IPS-20b (cell line): Measurements from ENCODE around the gene CORO6.
A peak's percentile ranks its signal among the peaks of the same experiment; 100 is the strongest.

Experiments
- H3K27ac ChIP-seq: one replicate; pipeline ENCODE4 v1.5.1; 2013; ENCODE audit warnings: low read length
- H3K27me3 ChIP-seq: 2 replicates; pipeline ENCODE4 v1.6.1; 2013; ENCODE audit warnings: mild to moderate bottlenecking, low read length, inconsistent platforms; ENCODE audit not compliant: insufficient read depth
- H3K36me3 ChIP-seq: 2 replicates; pipeline ENCODE4 v1.6.1; 2013; ENCODE audit warnings: low read depth, mild to moderate bottlenecking, inconsistent platforms, low read length, moderate library complexity; ENCODE audit not compliant: insufficient read depth
- H3K4me1 ChIP-seq: 2 replicates; pipeline ENCODE4 v1.6.1; 2013; ENCODE audit warnings: mild to moderate bottlenecking, control low read depth, inconsistent platforms, low read length, moderate library complexity; ENCODE audit not compliant: insufficient read depth
- H3K4me3 ChIP-seq: 2 replicates; pipeline ENCODE4 v1.5.1; 2013; ENCODE audit warnings: mild to moderate bottlenecking, low read length, inconsistent platforms
- H3K9ac ChIP-seq: 2 replicates; pipeline ENCODE4 v1.6.1; 2013; ENCODE audit warnings: low read depth, mild to moderate bottlenecking, inconsistent platforms, low read length, moderate library complexity
- H3K9me3 ChIP-seq: 2 replicates; pipeline ENCODE4 v1.6.1; 2013; ENCODE audit warnings: mild to moderate bottlenecking, low read depth, low read length, inconsistent platforms; ENCODE audit not compliant: insufficient read depth

The CORO6 gene

DNA sequence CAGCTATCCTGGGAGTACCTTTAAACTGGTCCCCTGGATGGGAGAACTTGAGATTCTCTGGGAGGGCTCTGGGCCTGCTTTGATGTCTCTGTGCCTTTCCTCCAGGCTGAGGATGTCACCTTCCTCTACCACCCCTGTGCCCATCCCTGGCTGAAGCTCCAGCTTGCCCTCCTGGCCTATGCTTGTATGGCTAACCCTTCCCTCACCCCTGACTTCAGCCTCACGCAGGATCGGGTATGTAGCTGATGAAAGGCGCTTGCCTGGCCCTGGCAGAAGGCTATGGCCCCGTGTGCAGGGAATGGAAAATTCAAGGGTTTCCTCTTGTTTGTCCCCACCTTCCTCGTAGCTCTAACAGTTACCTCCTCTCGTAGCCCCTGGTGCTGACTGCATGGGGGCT is 51.2 kb downstream of the CORO6 start:
- Histone ChIP-seq H3K27me3 (peaks cover 51% of the 10 kb centered on the region), H3K27ac (no peak overlapping the region), H3K36me3 (peaks cover 22% of the 10 kb centered on the region), H3K4me1 (0 out of 2 replicates have a peak, but pooled peaks cover 7% of the 10 kb centered on the region), H3K9ac (no peak overlapping the region), H3K9me3 (no peaks in the 10 kb centered on the region), H3K4me3 (no peak overlapping the region)

DNA sequence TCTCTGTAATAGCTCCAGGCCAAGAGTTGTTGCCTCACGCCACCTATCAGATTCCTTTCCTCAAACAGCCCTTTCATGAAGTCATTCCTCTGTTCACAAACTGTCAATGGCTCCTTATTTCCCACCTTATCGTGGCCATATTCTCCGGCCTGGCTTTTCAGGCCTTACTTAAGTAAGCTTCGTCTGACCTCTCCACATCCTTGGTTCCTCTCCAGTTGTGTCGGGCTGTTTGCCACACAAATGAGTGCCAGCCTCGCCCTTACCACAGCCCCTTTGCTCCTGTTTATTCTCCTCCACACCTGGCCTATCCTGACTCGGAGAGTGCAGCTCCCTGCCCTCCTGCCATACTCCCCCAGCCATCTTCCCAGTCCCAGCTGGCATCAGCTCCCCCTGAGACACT is 52.2 kb downstream of the CORO6 start:
- Histone ChIP-seq H3K4me1 (peaks cover 10% of the 10 kb centered on the region; the same call in 1 of the 2 replicates), H3K9me3 (no peaks in the 10 kb centered on the region), H3K4me3 (no peak overlapping the region), H3K9ac (no peak overlapping the region), H3K36me3 (peaks cover 13% of the 10 kb centered on the region), H3K27me3 (peaks cover 61% of the 10 kb centered on the region), H3K27ac (no peak overlapping the region)

DNA sequence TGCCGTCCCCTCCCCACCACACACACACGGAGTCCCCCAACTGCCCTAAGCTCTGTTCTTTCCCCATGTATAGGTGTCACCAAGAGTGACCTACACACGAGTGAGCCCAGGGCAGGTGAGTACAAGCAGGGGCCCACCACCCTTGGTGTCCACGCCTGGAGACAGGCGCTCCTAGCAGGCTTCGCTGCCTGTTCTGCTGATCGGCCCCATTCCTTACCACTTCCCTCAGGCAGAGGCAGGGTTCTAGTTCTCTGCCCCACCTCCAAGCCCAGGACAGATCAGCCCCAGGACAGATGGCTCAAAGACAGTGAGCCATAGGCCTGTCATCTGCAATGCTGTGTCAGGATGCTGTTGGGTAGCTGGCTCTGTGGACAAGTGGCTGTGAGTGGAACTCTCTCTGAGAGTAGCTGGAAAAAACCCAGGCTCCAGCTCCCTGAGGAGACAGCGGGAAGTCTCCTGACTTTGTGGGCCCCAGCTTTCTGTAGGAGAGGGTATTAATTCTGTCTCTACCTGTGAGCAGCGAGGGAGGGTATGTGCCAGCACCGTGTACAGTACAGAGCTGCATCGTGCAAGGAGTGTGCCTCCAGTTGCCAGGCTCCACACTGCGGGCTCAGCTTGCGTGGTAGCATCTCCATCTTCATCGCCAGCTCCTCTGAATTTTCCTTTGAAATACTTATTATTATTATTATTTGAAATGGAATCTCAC is 53.3 kb downstream of the CORO6 start:
- Histone ChIP-seq H3K27me3 (peaks cover 72% of the 10 kb centered on the region), H3K4me1 (peaks cover 13% of the 10 kb centered on the region; the same call in 1 of the 2 replicates), H3K9ac (peak overlapping the region; percentile 79; the same call in 1 of the 2 replicates), H3K27ac (no peak overlapping the region), H3K4me3 (peak overlapping the region; percentile 87), H3K36me3 (peaks cover 3% of the 10 kb centered on the region), H3K9me3 (no peaks in the 10 kb centered on the region)

DNA sequence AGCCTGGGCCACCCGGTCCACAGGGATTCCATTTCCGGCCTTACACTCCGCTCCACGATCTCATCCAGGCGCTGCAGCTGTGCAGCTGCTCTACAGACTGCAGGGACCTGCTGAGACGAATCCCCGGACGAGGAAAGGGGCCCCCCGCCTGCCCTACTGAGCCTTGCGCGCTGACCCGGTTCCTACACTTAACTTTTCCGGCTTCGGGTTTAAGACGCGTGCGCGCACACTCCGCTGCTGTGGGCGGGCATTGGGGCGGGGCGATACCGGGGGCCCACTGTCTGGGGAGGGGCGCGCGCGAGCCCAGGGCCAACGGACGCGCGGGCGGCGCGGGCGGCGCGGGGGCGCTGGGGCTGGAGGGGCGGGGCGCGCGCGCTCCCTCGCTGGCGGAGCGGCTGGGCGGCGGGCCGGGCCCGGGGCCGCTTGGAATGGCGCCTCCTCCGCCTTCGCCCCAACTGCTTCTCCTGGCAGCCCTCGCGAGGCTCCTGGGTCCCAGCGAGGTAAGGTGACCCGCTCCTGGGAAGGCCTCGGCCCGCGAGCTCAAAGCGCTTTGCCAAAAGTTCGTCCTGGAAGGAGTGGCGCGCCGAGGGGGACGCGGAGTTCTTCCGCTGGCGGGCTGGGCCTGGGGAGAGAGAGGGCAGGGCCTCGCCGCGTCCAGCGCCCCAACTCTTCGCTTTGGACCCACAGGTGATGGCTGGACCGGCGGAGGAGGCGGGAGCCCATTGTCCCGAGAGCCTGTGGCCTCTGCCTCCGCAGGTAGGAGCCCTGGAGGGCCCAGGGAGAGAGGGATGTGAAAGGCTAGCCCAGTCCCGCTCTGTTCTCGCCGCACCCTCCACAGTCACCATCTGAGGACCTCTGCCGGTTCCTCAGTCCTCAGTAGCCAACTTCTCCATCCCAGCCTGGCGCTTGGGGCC is 54.1 kb downstream of the CORO6 start, which contains the start of gene TP53I13:
TSS of gene TP53I13 (plus strand) at position 371 of the 914 bp plus-strand sequence. CDS start at position 429, 58 bp downstream.
- peak within 1 kb of the TSS; percentile 79 for H3K9ac ChIP-seq
- H3K9me3 ChIP-seq = no peaks in the 10 kb centered on the region
- peaks cover 78% of the 10 kb centered on the region for H3K27me3 ChIP-seq
- H3K4me3 ChIP-seq = peak within 1 kb of the TSS; percentile 87
- no peak within 1 kb of the TSS for H3K27ac ChIP-seq
- peaks cover 13% of the 10 kb centered on the region; the same call in 1 of the 2 replicates for H3K4me1 ChIP-seq
- H3K36me3 ChIP-seq = no peaks in the 10 kb centered on the region

DNA sequence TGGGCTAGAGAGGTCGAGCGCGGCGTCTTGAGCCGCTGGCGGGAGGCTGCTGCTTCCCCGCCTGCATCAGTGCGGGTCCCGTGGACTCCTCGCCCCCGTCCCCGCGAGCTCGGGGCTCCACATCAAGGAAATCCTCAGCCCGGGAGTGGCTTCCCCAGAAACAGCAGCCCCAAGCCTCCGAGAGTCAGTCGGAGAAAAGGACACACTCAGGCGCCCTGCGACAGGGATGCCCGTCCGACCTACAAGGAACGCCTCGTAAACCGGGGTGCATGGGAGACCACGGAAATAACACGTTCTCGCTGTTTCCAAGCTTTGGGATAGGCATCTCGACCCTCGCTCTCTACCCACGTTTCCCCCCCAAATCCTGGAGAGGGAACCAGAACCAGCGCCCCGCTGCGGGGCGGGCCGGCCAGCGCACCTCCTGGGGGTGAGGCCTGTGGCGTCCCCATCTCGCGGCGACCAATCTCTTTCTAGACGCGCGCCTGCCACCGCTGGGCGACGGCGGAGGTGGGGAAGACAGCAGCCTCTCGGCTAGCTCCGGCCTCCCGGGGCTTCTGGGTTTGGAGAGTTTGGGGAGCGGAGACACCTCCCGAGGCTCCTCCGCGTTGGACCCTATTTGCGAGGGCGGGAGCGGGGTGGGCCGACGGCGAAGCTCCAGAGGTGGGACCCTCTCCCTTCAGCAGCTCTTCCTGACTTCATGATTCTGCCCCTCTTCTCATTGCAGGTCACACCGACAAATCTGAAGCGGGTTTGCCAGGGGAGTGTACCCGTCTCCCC is 55.0 kb downstream of the CORO6 start:
- H3K36me3 ChIP-seq = no peaks in the 10 kb centered on the region
- no peak overlapping the region for H3K27ac ChIP-seq
- H3K4me1 ChIP-seq = peaks cover 13% of the 10 kb centered on the region; the same call in 1 of the 2 replicates
- peaks cover 78% of the 10 kb centered on the region for H3K27me3 ChIP-seq
- H3K9me3 ChIP-seq = no peaks in the 10 kb centered on the region
- H3K4me3 ChIP-seq = peak overlapping the region; percentile 86
- H3K9ac ChIP-seq = peak overlapping the region; percentile 67; the same call in 1 of the 2 replicates

DNA sequence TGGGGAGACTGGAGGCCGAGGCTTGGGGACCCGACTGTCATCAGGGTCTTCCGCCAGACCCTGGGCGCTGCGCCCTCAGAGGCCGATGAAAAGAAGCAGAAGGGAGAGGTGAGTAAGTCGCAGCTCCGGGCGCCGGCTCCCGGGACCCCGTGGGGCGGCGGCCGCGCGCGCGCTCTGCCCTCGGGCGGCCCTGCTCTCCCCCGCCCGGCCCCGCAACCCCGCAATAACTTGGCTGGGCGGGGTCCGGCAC is 55.5 kb downstream of the CORO6 start:
- Histone ChIP-seq H3K36me3 (no peaks in the 10 kb centered on the region), H3K9me3 (no peaks in the 10 kb centered on the region), H3K27ac (no peak overlapping the region), H3K9ac (no peak overlapping the region), H3K27me3 (peaks cover 77% of the 10 kb centered on the region), H3K4me3 (peak overlapping the region; percentile 86; the same call in 1 of the 2 replicates), H3K4me1 (peaks cover 13% of the 10 kb centered on the region; the same call in 1 of the 2 replicates)

DNA sequence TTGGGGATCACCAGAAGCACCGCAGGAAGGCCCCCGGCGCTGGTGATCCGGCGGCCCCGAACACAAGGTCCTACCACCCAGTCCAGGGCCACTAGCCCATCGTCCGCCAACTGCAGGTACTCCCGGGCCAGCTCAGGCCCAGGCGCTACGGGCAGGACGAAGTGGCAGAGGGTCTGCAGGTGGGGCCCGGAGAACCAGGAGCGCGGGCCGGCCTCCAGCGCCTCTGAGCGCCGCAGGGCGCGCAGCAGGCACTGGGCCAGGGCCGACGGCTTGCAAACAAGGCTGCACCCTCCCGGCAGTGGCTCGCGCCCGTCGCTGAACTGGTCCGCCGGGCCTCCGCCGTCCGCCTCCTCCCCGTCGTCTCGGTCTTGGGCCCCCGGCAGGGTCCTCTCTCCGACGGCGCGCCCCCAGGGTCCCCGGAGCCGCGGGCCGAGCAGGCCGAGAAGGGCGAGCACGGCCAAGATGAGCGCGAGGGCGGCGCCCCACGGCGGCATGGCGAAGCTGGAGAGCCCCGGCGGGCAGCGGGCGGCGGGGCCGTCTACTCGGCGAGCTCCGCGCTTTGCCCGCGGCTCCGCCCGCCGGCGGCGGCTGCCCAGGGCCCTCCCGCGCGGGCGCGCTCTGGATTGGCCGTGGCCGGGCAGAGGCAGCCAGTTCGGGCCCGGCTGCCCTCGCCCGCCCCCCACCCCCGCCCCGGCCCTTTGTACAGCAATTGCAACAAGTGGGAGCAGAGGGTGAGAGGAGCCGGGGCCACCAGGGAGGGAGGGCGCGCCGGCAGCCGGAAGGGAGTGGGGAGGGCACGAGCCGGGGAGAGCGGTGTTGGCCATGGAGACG is 56.0 kb downstream of the CORO6 start, which contains the start of gene ABHD15:
TSS of gene ABHD15 (minus strand) at position 565 of the 831 bp plus-strand sequence. CDS start at position 494, 71 bp downstream.
- H3K4me3 ChIP-seq = peak within 1 kb of the TSS; percentile 86
- peaks cover 13% of the 10 kb centered on the region; the same call in 1 of the 2 replicates for H3K4me1 ChIP-seq
- H3K27ac ChIP-seq = no peak within 1 kb of the TSS
- peaks cover 74% of the 10 kb centered on the region for H3K27me3 ChIP-seq
- H3K36me3 ChIP-seq = no peaks in the 10 kb centered on the region
- H3K9me3 ChIP-seq = no peaks in the 10 kb centered on the region
- no peak within 1 kb of the TSS for H3K9ac ChIP-seq

DNA sequence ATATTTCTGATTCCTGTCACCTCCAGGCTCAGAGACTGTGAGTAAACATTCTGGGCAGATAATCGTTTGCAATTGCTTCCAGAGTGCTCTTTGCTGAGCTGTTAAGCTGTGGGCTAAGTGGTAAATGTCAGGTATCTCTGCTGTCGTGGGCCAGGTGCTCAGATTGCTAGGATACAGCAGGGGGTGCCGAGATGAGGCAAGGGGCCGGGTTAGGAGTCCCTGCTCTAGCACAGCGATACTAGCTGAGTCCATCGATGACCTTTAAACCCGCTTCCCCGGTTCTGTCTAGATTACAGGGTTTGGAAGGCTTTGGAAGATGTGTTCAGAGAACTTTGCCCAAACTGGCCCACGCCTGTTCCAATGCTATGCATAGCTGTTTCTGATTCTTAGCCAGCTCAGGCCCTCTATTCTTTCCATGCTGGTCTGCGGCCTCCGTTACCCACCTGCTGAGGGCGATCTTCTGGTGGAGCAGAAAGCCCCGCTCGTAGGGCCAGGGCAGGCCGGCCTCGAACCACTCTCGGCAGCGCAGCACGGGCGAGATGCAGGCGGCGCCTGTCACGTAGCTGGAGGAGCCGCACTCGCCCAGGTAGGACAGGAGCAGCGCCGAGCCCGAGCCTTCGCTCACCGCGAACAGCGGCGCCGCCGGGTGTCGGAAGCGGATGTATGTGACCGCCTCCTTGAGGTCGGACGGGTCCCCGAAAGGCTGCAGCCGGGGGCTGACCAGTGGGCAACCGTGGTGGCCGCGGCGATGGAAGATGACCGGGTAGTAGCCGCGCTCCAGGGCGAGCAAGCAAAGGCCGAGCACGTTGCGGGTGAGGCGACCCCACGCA is 56.9 kb downstream of the CORO6 start:
- Histone ChIP-seq H3K9me3 (no peaks in the 10 kb centered on the region), H3K9ac (no peak overlapping the region), H3K4me3 (peak overlapping the region; percentile 50), H3K36me3 (no peaks in the 10 kb centered on the region), H3K27ac (no peak overlapping the region), H3K4me1 (peaks cover 13% of the 10 kb centered on the region; the same call in 1 of the 2 replicates), H3K27me3 (peaks cover 66% of the 10 kb centered on the region)
